DOHH2 (cell line): ENCODE results near the gene KIAA1671.
"Not testable (repeated sequence)": the region's sequence is repeated elsewhere in the genome, so short reads cannot be mapped to it uniquely, and the experiment has no call there.

ENCODE experiments used
- H3F3A ChIP-seq: fragments of 200-600 bp; sonication (generic), shearing (Covaris generic); 2 replicates; pipeline ENCODE4 v1.6.0; 2016; ENCODE audit warnings: antibody characterized with exemption, mild to moderate bottlenecking; ENCODE audit not compliant: control insufficient read depth, insufficient read depth
- H3K27ac ChIP-seq: fragments of 200-600 bp; sonication (generic); 2 replicates; pipeline ENCODE4 v1.5.1; 2014; ENCODE audit warnings: low read depth, mild to moderate bottlenecking, low read length, moderate library complexity
- H3K27me3 ChIP-seq: fragments of 200-600 bp; sonication (generic); 2 replicates; pipeline ENCODE4 v1.6.1; 2014; ENCODE audit warnings: mild to moderate bottlenecking, low read length, mixed read lengths; ENCODE audit not compliant: control insufficient read depth
- H3K36me3 ChIP-seq: fragments of 200-600 bp; sonication (generic); 2 replicates; pipeline ENCODE4 v1.6.1; 2014; ENCODE audit warnings: mild to moderate bottlenecking, low read length, moderate library complexity, mixed read lengths; ENCODE audit not compliant: control insufficient read depth
- H3K4me1 ChIP-seq: fragments of 200-600 bp; sonication (generic); 2 replicates; pipeline ENCODE4 v1.6.1; 2014; ENCODE audit warnings: mild to moderate bottlenecking, low read length, mixed read lengths; ENCODE audit not compliant: control insufficient read depth
- H3K4me2 ChIP-seq: fragments of 200-600 bp; sonication (generic); 2 replicates; pipeline ENCODE4 v1.6.0; 2014; ENCODE audit warnings: mild to moderate bottlenecking, low read length, moderate library complexity
- H3K4me3 ChIP-seq: fragments of 200-600 bp; sonication (generic); 2 replicates; pipeline ENCODE4 v1.5.1; 2014; ENCODE audit warnings: mild to moderate bottlenecking, low read length, mixed read lengths
- H3K79me2 ChIP-seq: fragments of 200-600 bp; sonication (generic); 2 replicates; pipeline ENCODE4 v1.6.1; 2014; ENCODE audit warnings: mild to moderate bottlenecking, low read length, mixed read lengths; ENCODE audit not compliant: control insufficient read depth
- H3K9me2 ChIP-seq: fragments of 200-600 bp; sonication (generic); replicated peaks from 2 replicates; pipeline ENCODE4 v1.6.1; 2014; ENCODE audit warnings: mild to moderate bottlenecking, low read length, mixed read lengths; ENCODE audit not compliant: control insufficient read depth
- H3K9me3 ChIP-seq: fragments of 200-600 bp; sonication (generic); 2 replicates; pipeline ENCODE4 v1.6.1; 2014; ENCODE audit warnings: antibody characterized with exemption, low read length, mixed read lengths; ENCODE audit not compliant: control insufficient read depth, insufficient read depth
- H4K20me1 ChIP-seq: fragments of 200-600 bp; sonication (generic); 2 replicates; pipeline ENCODE4 v1.6.0; 2014; ENCODE audit warnings: low read depth, mild to moderate bottlenecking, antibody characterized with exemption, low read length, moderate library complexity; ENCODE audit not compliant: control insufficient read depth, insufficient read depth
- CTCF ChIP-seq: fragments of 200-600 bp; sonication (generic); IDR thresholded peaks from one replicate; pipeline ENCODE4 v1.5.1; 2014; ENCODE audit warnings: antibody characterized with exemption, mild to moderate bottlenecking, low read depth, low read length; ENCODE audit not compliant: poor library complexity, severe bottlenecking
- EZH2phosphoT487 ChIP-seq: fragments of 200-600 bp; sonication (generic); IDR thresholded peaks from 2 replicates; pipeline ENCODE4 v1.6.1; 2017; ENCODE audit warnings: borderline replicate concordance, mild to moderate bottlenecking, antibody characterized with exemption, low read length, moderate library complexity, mixed read lengths

KIAA1671 gene

GRCh38 chr22:24951942-24952836 is at the start of gene KIAA1671:
Gene KIAA1671, plus strand, starts transcription at chr22:24952716. Its CDS starts 75,284 bp downstream, at chr22:25028000.
- H3K4me3 ChIP-seq: peak within 1 kb of the TSS; percentile 67

DNA sequence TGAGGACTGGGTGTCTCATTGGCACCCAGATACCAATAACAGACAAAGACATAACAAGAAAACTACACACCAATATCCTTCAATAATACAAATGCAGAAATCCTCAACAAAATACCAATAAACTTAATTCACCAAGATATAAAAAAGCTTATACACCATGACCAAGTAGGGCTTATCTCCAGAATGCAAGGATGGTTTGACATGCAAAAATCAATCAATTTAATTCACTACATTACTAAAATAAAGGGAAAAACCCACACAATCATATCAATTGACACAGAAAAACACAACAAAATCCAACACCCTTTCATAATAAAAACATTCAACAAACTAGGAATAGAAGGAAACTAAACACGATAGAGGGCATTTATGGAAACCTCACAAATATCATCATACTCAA is 46.6 kb upstream of the KIAA1671 start:
- H3K36me3 ChIP-seq: no peaks in the 10 kb centered on the region
- no peaks in the 10 kb centered on the region for H4K20me1 ChIP-seq
- H3F3A ChIP-seq: no peaks in the 10 kb centered on the region
- no peaks in the 10 kb centered on the region for H3K4me1 ChIP-seq
- H3K27me3 ChIP-seq: no peaks in the 10 kb centered on the region
- H3K4me3 ChIP-seq: no peak overlapping the region
- TF ChIP-seq CTCF (no peak), EZH2phosphoT487 (no peak)
- no peaks in the 10 kb centered on the region for H3K79me2 ChIP-seq
- H3K27ac ChIP-seq: no peak overlapping the region
- H3K4me2 ChIP-seq: no peak overlapping the region
- H3K9me2 ChIP-seq: no peaks in the 10 kb centered on the region
- H3K9me3 ChIP-seq: peaks cover 13% of the 10 kb centered on the region; the same call in 1 of the 2 replicates

More at GRCh38 chr22:24951942-24952836, at the start of gene KIAA1671:
- Histone ChIP-seq H3F3A (no peaks in the 10 kb centered on the region), H3K27me3 (no peaks in the 10 kb centered on the region), H3K9me2 (no peaks in the 10 kb centered on the region), H3K79me2 (no peaks in the 10 kb centered on the region), H3K36me3 (no peaks in the 10 kb centered on the region), H3K27ac (no peak within 1 kb of the TSS), H3K9me3 (no peaks in the 10 kb centered on the region), H3K4me1 (0 out of 2 replicates have a peak, but pooled peaks cover 4% of the 10 kb centered on the region), H4K20me1 (no peaks in the 10 kb centered on the region), H3K4me2 (peak within 1 kb of the TSS; percentile 69)
- peak; percentile 85 for TF ChIP-seq CTCF
- no peak for TF ChIP-seq EZH2phosphoT487

DNA sequence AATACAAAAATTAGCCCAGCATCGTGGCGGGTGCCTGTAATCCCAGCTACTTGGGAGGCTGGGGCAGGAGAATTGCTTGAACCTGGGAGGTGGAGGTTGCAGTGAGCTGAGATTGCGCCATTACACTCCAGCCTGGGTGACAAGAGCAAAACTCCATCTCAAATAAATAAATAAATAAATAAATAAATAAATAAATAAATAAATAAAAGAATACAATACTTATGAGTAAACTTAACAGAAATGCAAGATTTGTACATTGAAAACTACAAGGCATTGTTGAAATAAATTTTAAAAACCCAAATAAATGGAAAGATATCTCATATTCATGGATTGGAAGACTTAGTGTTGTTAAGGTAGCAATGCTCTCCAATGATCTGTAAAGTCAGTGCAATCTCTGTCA is 45.4 kb upstream of the KIAA1671 start:
- H3K27ac ChIP-seq, H3K79me2 ChIP-seq, H3F3A ChIP-seq, H3K9me2 ChIP-seq, H3K36me3 ChIP-seq, H4K20me1 ChIP-seq, H3K4me1 ChIP-seq, H3K4me3 ChIP-seq, H3K4me2 ChIP-seq, H3K27me3 ChIP-seq: not testable (repeated sequence)
- peaks cover 13% of the 10 kb centered on the region; the same call in 1 of the 2 replicates for H3K9me3 ChIP-seq

GRCh38 chr22:24920029-24920428 is 32.5 kb upstream of the KIAA1671 start:
- no peaks in the 10 kb centered on the region for H3K36me3 ChIP-seq
- no peaks in the 10 kb centered on the region for H4K20me1 ChIP-seq
- H3K27ac ChIP-seq: no peak overlapping the region
- H3K27me3 ChIP-seq: no peaks in the 10 kb centered on the region
- no peaks in the 10 kb centered on the region for H3K9me3 ChIP-seq
- TF ChIP-seq EZH2phosphoT487 (no peak), CTCF (no peak)
- H3K4me2 ChIP-seq: no peak overlapping the region
- no peaks in the 10 kb centered on the region for H3F3A ChIP-seq
- no peak overlapping the region for H3K4me3 ChIP-seq
- H3K4me1 ChIP-seq: no peaks in the 10 kb centered on the region
- H3K79me2 ChIP-seq: no peaks in the 10 kb centered on the region
- H3K9me2 ChIP-seq: no peaks in the 10 kb centered on the region
